ENCODE data around the gene LMOD3.

LMOD3 gene

DNA sequence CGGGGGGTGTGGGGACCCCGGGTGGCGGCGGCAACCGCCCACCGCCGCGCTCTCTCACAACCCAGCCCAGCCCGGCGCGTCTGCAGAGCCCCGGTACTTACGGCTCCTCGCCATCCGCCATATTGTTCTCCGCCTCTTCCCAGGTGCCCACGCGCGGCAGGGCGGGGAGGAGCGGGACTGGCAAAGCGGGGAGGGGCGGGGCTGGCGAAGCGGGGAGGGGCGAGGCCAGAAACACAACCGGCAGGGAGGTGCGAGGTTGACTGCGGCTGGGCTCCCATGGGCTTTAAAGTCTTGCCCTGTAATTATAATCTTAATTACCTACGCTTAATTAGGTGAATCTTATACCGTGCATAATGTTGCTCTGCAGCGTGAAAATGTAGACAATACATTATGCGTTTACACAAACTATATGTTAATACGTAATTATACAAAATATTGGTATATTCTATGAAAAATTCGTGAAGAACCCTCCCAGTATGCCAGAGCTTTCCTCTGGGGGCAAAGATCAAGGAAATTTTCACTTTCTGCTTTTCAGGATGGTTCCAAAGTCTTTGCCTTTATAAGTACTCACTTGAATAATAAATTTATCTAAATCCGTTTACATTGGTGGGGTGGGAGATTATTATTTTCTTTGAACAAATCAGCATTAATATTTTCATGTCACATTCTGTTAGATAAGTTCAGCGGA lies 42.0 kb downstream of the LMOD3 start, which contains the start of gene UBA3:
TSS of gene UBA3 (minus strand) at position 133 of the 688 bp plus-strand sequence. CDS start at position 121, 12 bp downstream.
- TF ChIP-seq, protein P1, sequence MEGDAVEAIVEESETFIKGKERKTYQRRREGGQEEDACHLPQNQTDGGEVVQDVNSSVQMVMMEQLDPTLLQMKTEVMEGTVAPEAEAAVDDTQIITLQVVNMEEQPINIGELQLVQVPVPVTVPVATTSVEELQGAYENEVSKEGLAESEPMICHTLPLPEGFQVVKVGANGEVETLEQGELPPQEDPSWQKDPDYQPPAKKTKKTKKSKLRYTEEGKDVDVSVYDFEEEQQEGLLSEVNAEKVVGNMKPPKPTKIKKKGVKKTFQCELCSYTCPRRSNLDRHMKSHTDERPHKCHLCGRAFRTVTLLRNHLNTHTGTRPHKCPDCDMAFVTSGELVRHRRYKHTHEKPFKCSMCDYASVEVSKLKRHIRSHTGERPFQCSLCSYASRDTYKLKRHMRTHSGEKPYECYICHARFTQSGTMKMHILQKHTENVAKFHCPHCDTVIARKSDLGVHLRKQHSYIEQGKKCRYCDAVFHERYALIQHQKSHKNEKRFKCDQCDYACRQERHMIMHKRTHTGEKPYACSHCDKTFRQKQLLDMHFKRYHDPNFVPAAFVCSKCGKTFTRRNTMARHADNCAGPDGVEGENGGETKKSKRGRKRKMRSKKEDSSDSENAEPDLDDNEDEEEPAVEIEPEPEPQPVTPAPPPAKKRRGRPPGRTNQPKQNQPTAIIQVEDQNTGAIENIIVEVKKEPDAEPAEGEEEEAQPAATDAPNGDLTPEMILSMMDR (IDR thresholded peaks at IDR 0.05; ENCODE audit: low read depth, low read length): no peak
- H3K4me3 ChIP-seq (ENCODE audit: low read depth, low read length): peak within 1 kb of the TSS; percentile 69
- peak; percentile 86 for DNase-seq (ENCODE audit: low read depth, low spot score)
- in situ Hi-C loops (cut with HindIII; ENCODE audit: low sequenced_read_pairs): no loop called here

DNA sequence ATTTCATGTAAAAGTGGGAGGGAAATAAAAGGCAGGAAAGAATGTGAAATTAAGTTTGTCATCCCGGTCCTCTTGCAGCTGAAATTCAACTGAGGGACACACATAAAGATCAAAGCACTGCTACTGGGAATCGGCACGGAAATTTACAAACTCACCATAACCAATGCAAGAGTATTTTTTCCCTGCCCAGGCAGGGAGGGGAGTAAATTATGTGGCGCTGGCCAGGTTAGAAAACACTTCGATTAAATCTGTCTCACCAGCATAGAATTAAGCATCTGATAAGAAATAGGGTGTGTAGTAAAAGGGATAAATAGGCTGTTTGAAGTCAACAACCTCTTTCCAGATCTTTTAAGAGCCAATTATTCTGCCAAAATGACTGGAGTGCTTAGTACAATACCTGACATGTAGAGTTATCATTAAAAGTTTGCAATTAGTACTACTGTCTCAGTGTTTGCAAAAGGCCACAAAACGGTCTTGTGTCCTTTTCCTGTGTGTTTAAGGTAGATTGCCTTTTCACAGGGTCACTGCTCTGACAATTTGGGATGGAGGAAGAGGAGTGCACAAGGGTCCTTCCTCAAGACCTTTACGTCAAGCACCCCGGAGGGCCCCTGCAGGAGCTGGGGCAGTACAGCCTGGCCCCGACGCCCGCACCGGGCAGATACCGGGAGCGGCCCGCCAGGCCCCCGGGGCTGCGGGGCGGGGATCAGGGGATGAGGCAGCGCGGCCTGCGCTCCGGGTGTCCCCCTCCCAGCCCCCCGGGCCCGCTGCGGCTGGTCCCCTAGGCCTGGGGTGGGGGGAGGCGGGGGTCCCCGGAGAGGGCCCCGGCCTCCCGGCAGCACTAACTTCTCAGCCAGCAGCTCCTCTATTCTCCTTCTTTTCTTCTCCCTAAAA lies 42.9 kb downstream of the LMOD3 start:
- DNase-seq (ENCODE audit: low read depth, low spot score): no peak
- in situ Hi-C loops (cut with HindIII; ENCODE audit: low sequenced_read_pairs): no loop called here

DNA sequence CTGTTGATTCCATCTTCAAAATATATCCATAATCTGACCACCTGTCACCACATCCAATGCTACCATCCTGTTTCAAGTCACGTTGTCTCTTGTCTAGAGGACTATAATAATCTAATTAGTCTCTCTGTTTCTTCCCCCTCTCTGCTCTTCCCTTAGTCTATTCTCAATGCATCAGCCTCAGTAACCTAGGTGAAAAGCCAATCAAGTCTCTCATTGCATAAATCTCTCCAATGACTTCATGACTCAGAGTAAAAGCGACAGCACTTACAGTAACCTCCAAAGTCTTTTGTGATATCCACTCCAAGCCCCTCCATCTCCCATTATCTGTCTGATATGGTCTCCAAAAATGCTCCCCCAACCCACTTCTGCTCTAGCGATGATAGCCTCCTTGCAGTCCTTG lies 49.5 kb downstream of the LMOD3 start:
- TF ChIP-seq, protein P1 (IDR thresholded peaks at IDR 0.05; ENCODE audit: low read depth, low read length): no peak
- H3K4me3 ChIP-seq (ENCODE audit: low read depth, low read length): no peak overlapping the region
- DNase-seq (ENCODE audit: low read depth, low spot score): no peak
- in situ Hi-C loops (cut with HindIII; ENCODE audit: low sequenced_read_pairs): no loop called here

More for the DNA sequence above, 42.9 kb downstream of the LMOD3 start:
- H3K4me3 ChIP-seq (ENCODE audit: low read depth, low read length): peak overlapping the region; percentile 69
- TF ChIP-seq, protein P1 (IDR thresholded peaks at IDR 0.05; ENCODE audit: low read depth, low read length): no peak

DNA sequence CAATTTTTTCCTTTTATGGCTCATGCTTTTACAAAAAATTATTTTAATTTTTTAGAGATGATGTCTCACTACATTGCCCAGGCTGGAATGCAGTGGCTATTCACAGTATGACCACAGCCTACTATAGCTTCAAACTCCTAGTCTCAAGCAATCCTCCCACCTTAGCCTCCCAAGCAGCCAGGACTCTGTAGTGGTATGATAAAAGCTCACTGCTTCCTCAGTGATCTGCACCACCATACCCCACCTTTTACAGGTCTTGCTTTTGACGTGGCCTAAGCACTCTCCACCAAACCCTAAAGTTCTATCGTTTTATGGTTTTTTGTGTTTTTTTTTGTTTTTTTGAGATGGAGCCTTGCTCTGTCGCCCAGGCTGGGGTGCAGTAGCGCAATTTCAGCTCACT lies 56.3 kb downstream of the LMOD3 start:
- in situ Hi-C loops (cut with HindIII; ENCODE audit: low sequenced_read_pairs): no loop called here
- TF ChIP-seq, protein P1 (IDR thresholded peaks at IDR 0.05; ENCODE audit: low read depth, low read length): no peak
- H3K4me3 ChIP-seq (ENCODE audit: low read depth, low read length): no peak overlapping the region
- no peak for DNase-seq (ENCODE audit: low read depth, low spot score)

DNA sequence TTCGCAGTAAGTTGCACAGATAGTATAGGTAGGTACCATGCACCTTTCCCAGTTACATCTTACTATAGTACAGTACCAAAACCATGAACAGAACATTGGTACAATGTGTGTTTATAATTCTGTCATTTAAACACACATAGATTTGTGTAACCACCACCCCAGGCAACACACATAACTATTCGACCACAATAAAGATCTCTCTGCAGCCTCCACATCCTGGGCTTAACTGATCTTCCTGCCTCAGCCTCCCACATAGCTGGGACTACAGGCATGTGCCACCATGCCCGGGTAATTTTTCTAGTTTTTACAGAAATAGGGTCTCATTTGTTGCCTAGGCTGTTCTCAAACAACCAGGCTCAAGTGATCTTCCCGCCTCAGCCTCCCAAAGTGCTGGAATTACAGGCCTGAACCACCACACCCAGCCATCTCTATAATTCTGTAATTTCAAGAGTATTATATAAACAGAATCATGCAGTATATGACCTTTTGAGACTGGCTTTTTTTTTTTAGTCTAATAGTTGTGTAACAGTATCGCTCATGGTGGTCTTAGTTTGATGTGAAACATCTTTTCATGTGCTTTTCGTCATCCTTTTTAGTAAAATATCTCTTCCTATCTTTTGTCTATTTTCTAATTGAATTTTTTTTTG lies 57.0 kb downstream of the LMOD3 start:
- in situ Hi-C loops (cut with HindIII; ENCODE audit: low sequenced_read_pairs): no loop called here
- TF ChIP-seq, protein P1 (IDR thresholded peaks at IDR 0.05; ENCODE audit: low read depth, low read length): no peak
- H3K4me3 ChIP-seq (ENCODE audit: low read depth, low read length): no peak overlapping the region
- DNase-seq (ENCODE audit: low read depth, low spot score): no peak

DNA sequence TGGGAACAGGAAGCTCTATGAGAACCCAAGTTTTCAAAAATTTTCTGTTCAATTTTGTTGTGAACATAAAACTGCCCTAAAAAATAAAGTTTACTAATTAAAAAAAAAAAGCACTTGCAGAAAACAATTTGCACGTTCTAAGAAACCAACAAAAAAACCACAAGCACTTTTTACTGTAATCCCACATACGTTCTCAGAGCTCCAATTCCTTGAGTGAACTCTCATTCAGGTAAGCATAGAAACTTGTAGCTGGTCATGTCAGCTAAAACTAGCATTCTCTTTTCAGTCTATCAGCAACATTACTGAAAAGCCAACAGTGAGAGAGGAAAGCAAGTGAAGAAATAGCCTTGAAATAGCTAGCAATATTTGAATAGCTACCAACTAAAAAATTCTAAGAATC lies 58.8 kb downstream of the LMOD3 start:
- no peak for DNase-seq (ENCODE audit: low read depth, low spot score)
- in situ Hi-C loops (cut with HindIII; ENCODE audit: low sequenced_read_pairs): no loop called here
- H3K4me3 ChIP-seq (ENCODE audit: low read depth, low read length): no peak overlapping the region
- TF ChIP-seq, protein P1 (IDR thresholded peaks at IDR 0.05; ENCODE audit: low read depth, low read length): no peak
